HG02588 (cell line): ENCODE results near the gene SLC4A1AP.
"Not testable (repeated sequence)": the region's sequence is repeated elsewhere in the genome, so short reads cannot be mapped to it uniquely, and the experiment has no call there.

Source experiments
- ATAC-seq: cut with Tn5 transposase; IDR thresholded peaks from one replicate; pipeline ENCODE4 v1.9.1; 2021; ENCODE audit warnings: mild to moderate bottlenecking, moderate library complexity; ENCODE audit not compliant: unreplicated experiment

The SLC4A1AP gene

GRCh38 chr2:27652341-27652740, 11.3 kb upstream of the SLC4A1AP start:
- ATAC-seq, result no peak

GRCh38 chr2:27652790-27653189, 10.9 kb upstream of the SLC4A1AP start:
- ATAC-seq, result no peak

- no peak for ATAC-seq
These were observed 10.3 kb upstream of the SLC4A1AP start for GRCh38 chr2:27653397-27653796.

GRCh38 chr2:27655155-27655951, 8.3 kb upstream of the SLC4A1AP start:
- ATAC-seq, result no peak

DNA sequence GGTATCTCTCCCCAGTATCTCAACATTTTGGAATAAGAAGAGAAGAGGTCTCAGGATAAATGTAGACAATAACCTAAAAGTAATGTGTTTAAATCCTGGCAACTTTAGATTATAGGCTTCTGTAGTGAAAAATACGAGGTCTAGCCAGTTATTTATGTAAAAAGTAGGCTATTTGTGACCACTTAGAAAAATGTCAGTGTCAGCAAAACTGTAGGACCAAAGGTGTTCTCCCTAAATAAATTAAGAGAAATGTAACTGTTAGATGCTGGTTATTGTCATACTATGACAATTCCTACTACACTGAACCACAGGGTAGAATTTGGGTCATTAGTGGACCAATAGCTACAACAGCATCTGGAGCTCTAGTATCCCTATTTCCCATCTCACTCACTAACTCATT, 2.3 kb upstream of the SLC4A1AP start:
- ATAC-seq, result no peak

DNA sequence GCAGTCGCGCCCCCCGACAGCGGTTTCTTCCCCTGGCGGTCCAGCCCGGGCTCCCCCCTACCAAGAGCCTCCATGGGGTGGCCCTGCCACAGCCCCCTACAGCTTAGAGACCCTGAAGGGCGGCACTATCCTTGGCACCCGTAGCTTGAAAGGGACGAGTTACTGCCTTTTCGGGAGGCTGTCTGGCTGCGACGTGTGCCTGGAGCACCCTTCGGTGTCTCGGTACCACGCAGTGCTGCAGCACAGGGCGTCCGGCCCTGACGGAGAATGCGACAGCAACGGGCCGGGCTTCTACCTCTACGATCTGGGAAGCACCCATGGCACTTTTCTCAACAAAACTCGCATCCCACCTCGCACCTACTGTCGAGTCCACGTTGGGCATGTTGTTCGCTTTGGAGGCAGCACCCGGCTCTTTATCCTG, 475 bp downstream of the SLC4A1AP start:
- peak; percentile 27 for ATAC-seq

- no peak for ATAC-seq
These were observed 1.1 kb downstream of the SLC4A1AP start for GRCh38 chr2:27664622-27665363.

- ATAC-seq, result no peak
These were observed 3.8 kb downstream of the SLC4A1AP start for GRCh38 chr2:27667446-27667845.

DNA sequence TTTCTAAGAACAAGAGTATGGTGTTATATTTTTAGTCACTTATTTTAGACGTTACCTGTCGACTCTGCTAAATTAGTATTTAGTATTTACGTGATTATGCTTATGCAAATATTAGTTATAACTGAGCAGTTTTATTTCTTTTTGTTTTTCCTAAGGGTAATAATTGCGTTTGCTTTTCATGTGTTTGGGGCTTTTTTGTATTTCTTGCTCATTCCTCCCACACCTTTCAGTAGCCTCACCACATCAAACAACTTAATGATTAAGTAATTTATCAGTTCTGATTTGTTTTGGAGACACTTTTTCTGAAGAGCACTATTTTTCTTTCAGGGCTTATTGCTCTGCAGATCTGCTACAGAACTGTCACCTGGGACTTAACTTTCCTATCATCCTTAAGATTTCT, 7.5 kb downstream of the SLC4A1AP start:
- ATAC-seq, result no peak

GRCh38 chr2:27672723-27673486, 9.2 kb downstream of the SLC4A1AP start:
- ATAC-seq, result no peak

DNA sequence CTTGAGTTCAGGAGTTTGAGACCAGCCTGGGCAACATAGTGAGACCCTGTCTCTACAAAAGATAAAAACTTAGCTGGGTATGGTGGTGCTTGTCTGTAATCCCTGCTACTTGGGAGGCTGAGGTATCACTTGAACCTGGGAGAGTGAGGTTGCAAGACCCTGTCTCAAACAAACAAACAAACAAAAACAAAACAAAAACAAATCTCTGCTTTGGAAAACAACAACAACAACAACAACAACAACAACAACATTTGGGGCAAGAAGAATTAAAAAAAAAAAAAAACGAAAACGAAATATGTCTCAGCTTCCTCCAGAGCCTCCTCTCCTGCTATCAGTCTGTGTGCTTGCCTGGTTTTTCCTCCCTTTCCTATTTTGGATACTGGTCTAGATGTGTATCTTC, 16.9 kb downstream of the SLC4A1AP start:
- no peak for ATAC-seq

DNA sequence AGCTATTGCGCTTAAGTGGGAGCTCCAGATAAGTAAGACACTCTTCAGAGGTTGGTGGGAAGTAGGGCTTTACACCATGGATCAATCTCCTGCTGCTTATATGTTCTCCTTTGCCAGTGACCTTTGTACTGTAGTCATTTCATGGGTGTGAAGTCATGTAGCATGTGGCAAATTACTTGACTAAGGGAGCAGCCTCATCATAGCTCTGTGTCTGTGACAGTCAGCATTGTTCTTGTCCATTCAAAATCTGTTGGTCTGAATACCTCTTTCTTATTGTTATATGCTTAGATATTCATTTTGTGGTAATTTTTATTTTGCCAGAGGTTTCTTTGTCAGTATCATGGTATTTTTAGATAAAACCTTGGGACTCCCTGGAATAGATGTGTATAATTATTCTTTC, 18.2 kb downstream of the SLC4A1AP start:
- no peak for ATAC-seq

DNA sequence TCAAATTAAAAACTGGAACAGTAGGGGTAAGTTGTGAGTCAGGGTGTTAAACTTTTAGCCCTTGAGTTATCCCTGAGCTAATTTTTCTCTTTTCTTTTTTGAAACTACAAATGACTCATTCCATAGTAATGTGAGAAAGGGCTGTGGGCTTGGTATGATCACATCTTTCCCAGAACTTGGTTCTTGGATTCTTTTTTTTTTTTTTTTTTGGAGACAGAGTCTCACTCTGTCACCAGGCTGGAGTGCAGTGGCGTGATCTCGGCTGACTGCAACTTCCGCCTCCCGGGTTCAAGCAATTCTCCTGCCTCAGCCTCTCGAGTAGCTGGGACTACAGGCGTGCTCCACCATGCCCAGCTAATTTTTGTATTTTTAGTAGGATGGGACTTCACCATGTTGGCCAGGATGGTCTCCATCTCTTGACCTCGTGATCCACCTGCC, 18.7 kb downstream of the SLC4A1AP start:
- ATAC-seq, result not testable (repeated sequence)

DNA sequence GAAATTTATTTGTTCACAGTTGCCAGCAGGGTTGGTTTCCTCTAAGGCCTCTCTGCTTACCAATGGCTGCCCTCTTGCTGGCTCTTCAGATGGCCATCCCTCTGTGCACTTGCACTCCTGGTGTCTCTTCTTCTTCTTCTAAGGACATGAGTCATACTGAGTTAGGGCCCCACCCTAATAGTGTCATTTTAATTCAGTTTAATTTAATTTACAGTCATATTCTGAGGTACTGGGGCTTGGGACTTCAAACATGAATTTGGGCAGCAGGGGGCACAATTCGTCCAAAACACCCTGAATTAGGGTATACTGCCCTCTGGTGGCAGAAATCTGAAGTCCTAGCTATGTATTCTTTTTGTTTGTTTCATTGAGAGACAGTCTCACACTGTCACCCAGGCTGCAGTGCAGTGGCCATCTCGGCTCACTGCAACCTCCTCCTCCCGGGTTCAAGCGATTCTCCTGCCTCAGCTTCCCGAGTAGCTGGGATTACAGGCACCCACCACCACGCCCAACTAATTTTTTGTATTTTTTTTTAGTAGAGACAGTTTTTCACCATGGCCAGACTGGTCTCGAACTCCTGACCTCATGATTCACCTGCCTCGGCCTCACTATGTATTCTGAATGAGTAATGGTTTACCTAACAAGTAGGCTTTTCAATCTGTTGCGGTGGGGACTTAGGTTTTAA, 19.8 kb downstream of the SLC4A1AP start:
- ATAC-seq, result peak; percentile 55

- ATAC-seq, result not testable (repeated sequence)
These were observed 21.3 kb downstream of the SLC4A1AP start for GRCh38 chr2:27685006-27685405.

DNA sequence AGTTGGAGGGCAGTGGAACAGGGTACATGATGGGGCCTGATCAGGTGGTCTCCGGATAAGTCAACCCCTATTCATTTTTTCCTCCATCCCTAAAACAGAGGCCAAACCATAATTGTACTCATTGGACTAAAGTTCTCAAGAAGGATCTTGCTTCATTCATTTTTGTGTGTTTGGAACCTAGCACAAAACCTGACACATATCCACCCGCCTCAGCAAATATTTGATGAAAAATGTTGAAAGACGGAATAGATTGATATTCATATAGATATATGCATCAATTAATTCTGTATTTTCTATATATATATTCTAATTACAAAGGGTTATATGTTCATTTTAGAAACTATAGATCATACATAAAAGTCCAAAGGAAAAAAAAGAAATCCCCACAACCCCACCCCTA, 21.9 kb downstream of the SLC4A1AP start:
- no peak for ATAC-seq

DNA sequence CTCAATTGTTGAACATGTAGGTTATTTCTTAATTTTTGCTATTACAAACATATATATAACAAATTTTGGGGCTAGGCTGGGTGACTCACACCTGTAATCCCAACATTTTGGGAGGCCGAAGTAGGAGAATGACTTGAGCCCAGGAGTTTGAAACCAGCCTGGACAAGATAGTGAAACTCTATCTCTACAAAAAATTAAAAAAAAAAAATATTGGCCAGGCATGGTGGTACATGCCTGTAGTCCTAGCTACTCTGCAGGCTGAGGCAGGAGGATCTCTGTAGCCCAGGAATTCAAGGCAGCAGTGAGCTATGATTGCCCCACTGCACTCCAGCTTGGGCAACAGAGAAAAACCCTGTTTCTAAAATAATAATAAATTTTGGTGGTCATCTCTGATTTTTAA, 23.5 kb downstream of the SLC4A1AP start:
- ATAC-seq, result no peak

DNA sequence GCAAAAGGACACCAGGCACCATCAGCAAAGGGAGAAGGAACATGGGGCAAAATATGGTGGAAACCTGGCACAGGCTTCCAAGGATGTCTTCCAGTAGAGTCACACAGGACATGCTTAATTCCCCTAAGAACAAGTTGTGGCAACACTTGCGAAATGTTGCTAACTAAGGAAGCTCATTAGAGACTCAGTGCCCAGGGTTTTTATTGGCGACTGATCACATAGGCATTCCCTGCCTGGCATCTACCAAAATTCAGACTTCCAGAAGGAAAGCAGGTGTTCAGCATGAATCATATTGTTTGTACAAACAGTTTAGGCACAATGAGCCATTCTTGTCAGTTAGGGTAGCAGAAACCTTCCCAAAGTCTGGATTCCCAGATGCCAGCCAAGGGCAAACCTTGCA, 25.7 kb downstream of the SLC4A1AP start:
- no peak for ATAC-seq

- no peak for ATAC-seq
These were observed 26.4 kb downstream of the SLC4A1AP start for GRCh38 chr2:27690052-27690451.

DNA sequence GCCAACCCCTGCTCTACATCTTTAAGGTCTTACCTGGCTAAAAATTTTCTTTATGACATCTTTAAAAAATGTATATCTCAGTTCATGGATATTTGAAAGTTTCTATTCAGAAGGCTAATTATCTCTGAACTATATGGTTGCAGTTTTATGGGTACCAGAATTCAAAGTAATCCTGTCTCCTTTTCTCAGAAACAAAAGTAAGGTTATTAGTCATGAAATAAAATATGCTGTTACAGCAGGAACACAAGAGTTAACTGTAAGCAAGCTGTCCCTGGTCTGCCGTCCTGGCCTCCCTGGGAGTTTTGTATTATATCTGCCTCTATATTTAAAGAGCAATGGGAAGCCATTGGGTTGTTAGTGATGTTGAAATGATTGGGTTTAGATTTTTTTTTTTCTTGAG, 34.0 kb downstream of the SLC4A1AP start:
- no peak for ATAC-seq

DNA sequence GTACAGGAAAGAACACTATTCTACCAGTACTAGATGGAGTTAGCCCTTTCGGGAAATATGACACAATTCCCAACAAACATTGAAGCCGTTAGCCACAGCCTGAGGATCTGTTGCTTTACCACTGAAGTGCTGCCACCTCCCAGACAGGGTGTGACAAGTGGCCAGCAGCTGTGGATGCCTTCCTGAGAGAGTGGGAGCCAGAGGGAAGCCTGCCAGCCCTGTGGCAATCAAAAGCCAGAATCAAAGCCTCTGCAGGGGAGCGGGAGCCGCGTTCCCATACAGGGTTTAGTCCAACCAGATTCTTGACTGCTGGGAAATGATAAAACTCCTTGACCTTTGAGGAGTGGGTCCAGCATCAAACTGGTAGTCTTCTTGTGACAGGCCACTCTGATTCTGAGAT, 38.0 kb downstream of the SLC4A1AP start:
- no peak for ATAC-seq
